Kidney (tissue), 14 donors: Measurements from ENCODE around the gene TSSK6. TPM values are rescaled to one million over a fixed set of nuclear protein-coding genes. Genes with fewer than 3 reads are reported as not detected.

Source experiments
- DNase-seq, 5 donors: peaks; one replicate each; pipeline ENCODE4 v3.0.0-alpha.2; 2013 to 2020
- FAIRE-seq: peaks from 2 replicates; lab custom pipeline; 2012; peaks lifted over from hg19 to GRCh38; lab: Jason Lieb, UNC
- H3K27ac ChIP-seq, 2 donors: one replicate each; pipeline ENCODE4 v1.7.0; 2013; ENCODE audit warnings: low read depth in 2 of 2, low read length in 2 of 2, inconsistent platforms in 1 of 2
- H3K27me3 ChIP-seq: one replicate; pipeline ENCODE4 v1.7.1; 2013; ENCODE audit warnings: low read length, inconsistent platforms; ENCODE audit not compliant: control insufficient read depth, insufficient read depth
- H3K36me3 ChIP-seq, 3 donors: one replicate each; pipeline versions ENCODE4 v1.7.0 to v1.7.1; 2013; ENCODE audit warnings: low read length in 3 of 3, control low read depth in 1 of 3, inconsistent platforms in 1 of 3; ENCODE audit not compliant: insufficient read depth in 3 of 3, control insufficient read depth in 2 of 3
- H3K4me1 ChIP-seq, 3 donors: one replicate each; pipeline versions ENCODE4 v1.7.0 to v1.7.1; 2013; ENCODE audit warnings: low read length in 3 of 3, inconsistent platforms in 1 of 3, low read depth in 1 of 3; ENCODE audit not compliant: control insufficient read depth in 2 of 3, insufficient read depth in 2 of 3
- H3K4me3 ChIP-seq, 3 donors: one replicate each; pipeline versions ENCODE4 v1.7.0 to v1.8.1; 2013; ENCODE audit warnings: low read length in 3 of 3, control low read depth in 1 of 3, inconsistent platforms in 1 of 3
- H3K9ac ChIP-seq, 3 donors: one replicate each; pipeline versions ENCODE4 v1.7.0 to v1.7.1; 2013; ENCODE audit warnings: low read length in 3 of 3, control low read depth in 1 of 3, inconsistent platforms in 1 of 3
- H3K9me3 ChIP-seq, 3 donors: one replicate each; pipeline versions ENCODE4 v1.7.0 to v1.7.1; 2013; ENCODE audit warnings: low read length in 3 of 3, control low read depth in 1 of 3, inconsistent platforms in 1 of 3; ENCODE audit not compliant: control insufficient read depth in 2 of 3, insufficient read depth in 1 of 3
- intact Hi-C: fragments of 100-400 bp; cut with DNase I; formaldehyde crosslinking; loops from one replicate; pipeline ENCODE4 v1.11.1; 2022
- polyA plus RNA-seq: library from polyadenylated mRNA; stranded (reverse); fragments of 350-450 nt; fragmentation: Illumina TruSeq; extraction: RNeasy Lipid Tissue Mini Kit (QIAGEN cat#74804); gene quantifications from one replicate; pipeline ENCODE4 v1.2.3, GENCODE V29; 2014; ENCODE audit warnings: low read depth, low replicate concordance; ENCODE audit not compliant: insufficient read depth
- total RNA-seq: library from RNA; stranded (reverse); fragmentation: NEBNext Ultra II Directional; extraction: Animal tissue kit (Norgen Biotek cat#: 25700); gene quantifications from one replicate; pipeline ENCODE4 v1.2.1, GENCODE V29; 2021
- TF ChIP-seq, protein P1 (sequence below): IDR thresholded peaks from 3 replicates; pipeline ENCODE4 v1.5.1; 2012; ENCODE audit warnings: mild to moderate bottlenecking, moderate library complexity, borderline replicate concordance; ENCODE audit not compliant: insufficient read depth; ENCODE audit errors: extremely low read depth
- donor health status: control.
- donor health status: control.
- donor health status: control.
- donor health status: control.
- donor health status: control.
- donor health status: DM: yes; HTN: yes; CAD: no.
- donor health status: Normal renal cell carcinoma (clear cell type).

TSSK6 gene
- total and polyA plus RNA-seq, 2 donors from 2014 or later: 1.4 to 3.7 TPM

DNA sequence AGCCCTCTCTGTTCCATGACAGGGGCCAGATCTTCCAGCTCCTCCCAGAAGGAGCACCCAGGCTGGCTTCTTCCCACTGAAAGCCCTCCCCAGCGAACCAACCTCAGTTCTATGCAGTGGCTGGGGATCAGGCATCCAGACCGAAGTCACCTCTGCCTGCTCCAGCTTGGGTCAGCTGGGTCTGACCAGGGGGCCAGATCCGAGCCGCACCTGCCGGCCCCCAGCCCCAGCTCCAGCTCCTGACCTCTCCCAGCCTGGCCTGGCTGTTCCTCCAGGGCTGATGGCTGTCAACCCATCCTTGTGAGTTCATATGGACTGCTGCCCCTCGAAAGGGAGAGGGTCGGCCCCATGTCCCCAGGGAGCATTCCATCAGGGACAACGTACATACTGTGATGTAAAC lies 8.0 kb downstream of the TSSK6 start:
- TF ChIP-seq, protein P1, sequence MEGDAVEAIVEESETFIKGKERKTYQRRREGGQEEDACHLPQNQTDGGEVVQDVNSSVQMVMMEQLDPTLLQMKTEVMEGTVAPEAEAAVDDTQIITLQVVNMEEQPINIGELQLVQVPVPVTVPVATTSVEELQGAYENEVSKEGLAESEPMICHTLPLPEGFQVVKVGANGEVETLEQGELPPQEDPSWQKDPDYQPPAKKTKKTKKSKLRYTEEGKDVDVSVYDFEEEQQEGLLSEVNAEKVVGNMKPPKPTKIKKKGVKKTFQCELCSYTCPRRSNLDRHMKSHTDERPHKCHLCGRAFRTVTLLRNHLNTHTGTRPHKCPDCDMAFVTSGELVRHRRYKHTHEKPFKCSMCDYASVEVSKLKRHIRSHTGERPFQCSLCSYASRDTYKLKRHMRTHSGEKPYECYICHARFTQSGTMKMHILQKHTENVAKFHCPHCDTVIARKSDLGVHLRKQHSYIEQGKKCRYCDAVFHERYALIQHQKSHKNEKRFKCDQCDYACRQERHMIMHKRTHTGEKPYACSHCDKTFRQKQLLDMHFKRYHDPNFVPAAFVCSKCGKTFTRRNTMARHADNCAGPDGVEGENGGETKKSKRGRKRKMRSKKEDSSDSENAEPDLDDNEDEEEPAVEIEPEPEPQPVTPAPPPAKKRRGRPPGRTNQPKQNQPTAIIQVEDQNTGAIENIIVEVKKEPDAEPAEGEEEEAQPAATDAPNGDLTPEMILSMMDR: no peak

GRCh38 chr19:19506592-19506991 lies 8.8 kb downstream of the TSSK6 start:
- no peak overlapping the region for H3K27ac ChIP-seq
- H3K27me3 ChIP-seq: no peaks in the 10 kb centered on the region
- no peak overlapping the region for H3K9ac ChIP-seq
- no peak overlapping the region for H3K4me3 ChIP-seq
- no peaks in the 10 kb centered on the region for H3K9me3 ChIP-seq
- TF ChIP-seq, protein P1: no peak
- intact Hi-C loops: no loop called here
- no peak for DNase-seq
- peaks cover 0 to 17% (median 12%) of the 10 kb centered on the region in 3 donors for H3K36me3 ChIP-seq
- no peak for FAIRE-seq
- no peaks in the 10 kb centered on the region for H3K4me1 ChIP-seq

More for the DNA sequence above, 8.0 kb downstream of the TSSK6 start:
- intact Hi-C loops: no loop called here
- no peaks in the 10 kb centered on the region for H3K9me3 ChIP-seq
- no peak overlapping the region for H3K4me3 ChIP-seq
- DNase-seq: peak in 1 of 5 donors; percentile 65
- H3K36me3 ChIP-seq: peaks cover 0 to 10% (median 9%) of the 10 kb centered on the region in 3 donors
- no peaks in the 10 kb centered on the region for H3K4me1 ChIP-seq
- FAIRE-seq: no peak
- H3K27me3 ChIP-seq: no peaks in the 10 kb centered on the region
- H3K9ac ChIP-seq: no peak overlapping the region
- no peak overlapping the region for H3K27ac ChIP-seq

DNA sequence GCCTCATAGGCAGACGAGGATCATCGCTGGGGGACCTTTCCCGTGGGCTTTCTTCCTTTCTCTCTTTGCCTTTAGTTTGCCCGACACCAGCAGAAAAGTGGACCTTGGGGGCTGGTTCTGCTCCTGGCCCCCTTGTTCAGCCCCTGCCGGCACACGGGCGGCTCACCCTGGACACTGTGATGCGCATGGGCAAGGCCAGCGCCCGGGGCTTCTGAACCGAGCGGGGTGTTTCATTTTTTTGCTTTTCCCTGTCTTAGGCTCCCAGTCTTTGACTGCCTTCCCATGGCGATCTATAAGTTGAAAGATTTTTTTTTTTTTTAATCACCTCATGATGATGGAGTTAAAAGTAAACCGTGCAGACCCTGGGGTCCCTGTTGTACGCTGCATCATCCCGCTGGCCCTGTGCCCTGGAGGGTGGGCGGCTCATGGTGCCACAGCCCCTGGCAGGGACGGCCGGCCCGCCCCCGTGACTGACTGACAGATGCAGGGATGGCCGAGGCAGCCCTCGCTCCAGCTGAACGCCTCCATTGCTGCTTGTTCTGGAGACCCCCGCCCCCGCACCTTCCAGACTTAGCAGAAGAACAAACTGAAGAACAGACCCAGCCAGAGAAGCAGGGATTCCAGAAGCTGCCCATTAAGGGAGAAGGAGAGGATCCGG lies 9.6 kb downstream of the TSSK6 start:
- FAIRE-seq (no peak), DNase-seq (peak in 1 of 5 donors; percentile 75)
- TF ChIP-seq, protein P1: no peak
- Histone ChIP-seq H3K4me1 (no peaks in the 10 kb centered on the region), H3K9me3 (no peaks in the 10 kb centered on the region), H3K4me3 (no peak overlapping the region), H3K27ac (no peak overlapping the region), H3K27me3 (no peaks in the 10 kb centered on the region), H3K9ac (no peak overlapping the region), H3K36me3 (peaks cover 0 to 22% (median 13%) of the 10 kb centered on the region in 3 donors)
- intact Hi-C loops: no loop called here
